Activated B cell treated with CpG ODN at 0.5 μM for 24 hours (primary cell): Measurements from ENCODE around the gene ADARB2. TPM values are rescaled to one million over a fixed set of nuclear protein-coding genes. Genes with fewer than 3 reads are reported as not detected.

Experiments used
- ATAC-seq: fragments of 200-7000 bp; cut with Tn5 transposase; one replicate; pipeline ENCODE4 v1.10.0; 2021; ENCODE audit warnings: low read depth, mild to moderate bottlenecking, moderate library complexity
- CTCF ChIA-PET: fragments of 350-600 bp; sonication (Branson Sonifier 250); formaldehyde crosslinking; loops from one replicate; lab custom pipeline; 2021; ENCODE audit warnings: antibody characterized with exemption; lab: Charles Lee
- POLR2A ChIA-PET: fragments of 350-600 bp; sonication (Branson Sonifier 250); formaldehyde crosslinking; loops from one replicate; lab custom pipeline; 2021; ENCODE audit warnings: antibody characterized with exemption; lab: Charles Lee
- DNase-seq: peaks from one replicate; pipeline ENCODE4 v3.0.0; 2022
- H3K27ac Mint-ChIP-seq: one replicate; pipeline ENCODE4 v1.8.0; 2020; ENCODE audit warnings: mixed read lengths
- H3K27me3 Mint-ChIP-seq: one replicate; pipeline ENCODE4 v1.8.0; 2021; ENCODE audit warnings: mixed read lengths
- H3K36me3 Mint-ChIP-seq: one replicate; pipeline ENCODE4 v1.8.0; 2021; ENCODE audit warnings: low read depth, mixed read lengths
- H3K4me1 Mint-ChIP-seq: one replicate; pipeline ENCODE4 v1.8.0; 2021; ENCODE audit warnings: mixed read lengths
- H3K4me3 Mint-ChIP-seq: one replicate; pipeline ENCODE4 v1.8.0; 2020; ENCODE audit warnings: mild to moderate bottlenecking, mixed read lengths
- H3K9me3 Mint-ChIP-seq: one replicate; pipeline ENCODE4 v1.8.0; 2020; ENCODE audit warnings: mixed read lengths
- CTCF ChIP-seq: fragments of 200-600 bp; IDR thresholded peaks from one replicate; pipeline ENCODE4 v1.8.0; 2022; ENCODE audit warnings: antibody characterized with exemption, mild to moderate bottlenecking
- intact Hi-C: fragments of 100-400 bp; cut with micrococcal nuclease; formaldehyde crosslinking; loops from one replicate; pipeline ENCODE4 v1.15.1; 2024
- total RNA-seq: library from RNA; stranded (reverse); gene quantifications from 2 replicates; pipeline ENCODE4 v1.2.3, GENCODE V29; 2022

The ADARB2 gene
- total RNA-seq, 1 donor from 2014 or later: 0.11 TPM

GRCh38 chr10:1154531-1155295 lies 582.6 kb downstream of the ADARB2 start:
- ATAC-seq (no peak), DNase-seq (no peak)
- H3K27ac Mint-ChIP-seq: no peak overlapping the region
- no peaks in the 10 kb centered on the region for H3K36me3 Mint-ChIP-seq
- H3K4me1 Mint-ChIP-seq: no peaks in the 10 kb centered on the region
- H3K27me3 Mint-ChIP-seq: peaks cover 6% of the 10 kb centered on the region
- ChIA-PET CTCF (no interaction called here), POLR2A (no interaction called here)
- no peaks in the 10 kb centered on the region for H3K9me3 Mint-ChIP-seq
- no peak for TF ChIP-seq CTCF
- no peak overlapping the region for H3K4me3 Mint-ChIP-seq
- intact Hi-C loops: loop anchor here (10.0 kb wide), 1 partner anchor 170 kb away; no protein-coding TSS in a partner anchor

GRCh38 chr10:1153805-1154351 lies 583.4 kb downstream of the ADARB2 start:
- Mint-ChIP-seq H3K4me3 (no peak overlapping the region), H3K27ac (no peak overlapping the region), H3K27me3 (peaks cover 6% of the 10 kb centered on the region), H3K4me1 (no peaks in the 10 kb centered on the region), H3K9me3 (no peaks in the 10 kb centered on the region), H3K36me3 (no peaks in the 10 kb centered on the region)
- no peak for DNase-seq
- intact Hi-C loops: loop anchor here (10.0 kb wide), 1 partner anchor 171 kb away; no protein-coding TSS in a partner anchor
- ChIA-PET CTCF (no interaction called here), POLR2A (no interaction called here)
- no peak for ATAC-seq
- no peak for TF ChIP-seq CTCF

GRCh38 chr10:1153251-1153763 lies 584.0 kb downstream of the ADARB2 start:
- Mint-ChIP-seq H3K27ac (no peak overlapping the region), H3K4me1 (no peaks in the 10 kb centered on the region), H3K27me3 (peaks cover 6% of the 10 kb centered on the region), H3K4me3 (no peak overlapping the region), H3K36me3 (no peaks in the 10 kb centered on the region), H3K9me3 (no peaks in the 10 kb centered on the region)
- ATAC-seq: no peak
- intact Hi-C loops: loop anchor here (10.0 kb wide), 1 partner anchor 171 kb away; no protein-coding TSS in a partner anchor
- ChIA-PET POLR2A (no interaction called here), CTCF (no interaction called here)
- no peak for DNase-seq
- TF ChIP-seq CTCF: no peak

- Mint-ChIP-seq H3K4me1 (no peaks in the 10 kb centered on the region), H3K27me3 (peaks cover 6% of the 10 kb centered on the region), H3K36me3 (no peaks in the 10 kb centered on the region), H3K4me3 (no peak overlapping the region), H3K27ac (no peak overlapping the region), H3K9me3 (no peaks in the 10 kb centered on the region)
- DNase-seq (no peak), ATAC-seq (no peak)
- TF ChIP-seq CTCF: no peak
- ChIA-PET POLR2A (no interaction called here), CTCF (no interaction called here)
- intact Hi-C loops: loop anchor here (10.0 kb wide), 1 partner anchor 172 kb away; no protein-coding TSS in a partner anchor
These were observed 584.7 kb downstream of the ADARB2 start for GRCh38 chr10:1152386-1153250.
